GM19043 (cell line): Measurements from ENCODE around the gene POLR3GL.

Source experiments
- ATAC-seq: cut with Tn5 transposase; IDR thresholded peaks from one replicate; pipeline ENCODE4 v1.9.1; 2021; ENCODE audit warnings: low read depth; ENCODE audit not compliant: unreplicated experiment

The POLR3GL gene

DNA sequence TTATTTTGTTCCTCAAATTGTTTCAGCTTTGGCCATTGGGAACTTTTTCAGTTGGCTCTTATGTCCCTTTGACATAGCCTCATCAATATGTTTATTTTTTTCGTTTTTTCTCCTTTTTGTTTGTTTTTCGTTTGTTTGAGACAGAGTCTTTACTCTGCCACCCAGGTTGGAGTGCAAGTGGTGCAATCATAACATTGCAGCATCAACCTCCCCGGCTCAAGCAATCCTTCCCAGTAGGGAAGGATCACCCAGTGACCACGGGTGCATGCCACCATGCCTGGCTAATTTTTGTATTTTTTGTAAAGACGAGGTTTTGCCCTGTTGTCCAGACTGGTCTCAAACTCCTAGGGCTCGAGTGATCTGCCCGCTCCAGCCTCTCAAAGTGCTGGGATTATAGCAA lies 8.1 kb downstream of the POLR3GL start:
- ATAC-seq = no peak

DNA sequence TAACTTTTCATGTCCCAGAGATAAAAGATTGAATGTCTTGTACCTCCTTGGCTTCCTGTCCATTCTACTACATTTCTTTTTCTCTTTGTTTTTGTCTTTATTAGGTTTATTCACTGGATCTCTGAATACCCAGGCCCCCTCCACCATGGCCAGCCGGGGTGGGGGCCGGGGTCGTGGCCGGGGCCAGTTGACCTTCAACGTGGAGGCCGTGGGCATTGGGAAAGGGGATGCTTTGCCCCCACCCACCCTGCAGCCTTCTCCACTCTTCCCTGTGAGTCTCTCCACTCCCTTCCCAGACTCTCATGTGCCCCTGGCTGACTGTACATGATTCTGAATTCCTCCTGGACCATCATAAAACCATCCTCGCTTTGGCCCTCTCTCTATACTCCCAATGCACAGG lies 10.2 kb downstream of the POLR3GL start:
- ATAC-seq = no peak

- ATAC-seq = no peak
Observed at GRCh38 chr1:145975216-145975615, 10.7 kb downstream of the POLR3GL start.

DNA sequence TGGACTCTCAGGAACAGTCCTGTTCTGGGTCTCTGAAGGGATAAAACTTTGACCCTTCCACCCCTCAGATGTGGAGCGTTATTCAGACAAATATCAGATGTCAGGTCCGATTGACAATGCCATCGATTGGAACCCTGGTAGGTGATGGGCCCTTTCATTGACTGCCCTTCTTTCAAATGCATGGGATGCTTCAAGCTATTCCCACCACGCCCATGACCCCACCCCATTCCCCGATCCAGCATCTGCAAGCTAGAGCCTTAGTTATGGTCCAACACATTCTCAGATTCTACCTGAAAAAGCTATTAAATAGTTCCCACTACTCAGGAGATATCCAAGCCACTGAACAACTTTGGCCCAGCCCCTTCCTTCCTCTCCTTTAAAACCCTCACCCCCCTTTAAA lies 12.5 kb downstream of the POLR3GL start:
- no peak for ATAC-seq

- ATAC-seq = no peak
Observed at GRCh38 chr1:145977486-145978470, 13.3 kb downstream of the POLR3GL start.

GRCh38 chr1:145978471-145978853 lies 14.0 kb downstream of the POLR3GL start:
- no peak for ATAC-seq

- peak; percentile 93 for ATAC-seq
Observed at GRCh38 chr1:145978854-145979745, 14.6 kb downstream of the POLR3GL start.

DNA sequence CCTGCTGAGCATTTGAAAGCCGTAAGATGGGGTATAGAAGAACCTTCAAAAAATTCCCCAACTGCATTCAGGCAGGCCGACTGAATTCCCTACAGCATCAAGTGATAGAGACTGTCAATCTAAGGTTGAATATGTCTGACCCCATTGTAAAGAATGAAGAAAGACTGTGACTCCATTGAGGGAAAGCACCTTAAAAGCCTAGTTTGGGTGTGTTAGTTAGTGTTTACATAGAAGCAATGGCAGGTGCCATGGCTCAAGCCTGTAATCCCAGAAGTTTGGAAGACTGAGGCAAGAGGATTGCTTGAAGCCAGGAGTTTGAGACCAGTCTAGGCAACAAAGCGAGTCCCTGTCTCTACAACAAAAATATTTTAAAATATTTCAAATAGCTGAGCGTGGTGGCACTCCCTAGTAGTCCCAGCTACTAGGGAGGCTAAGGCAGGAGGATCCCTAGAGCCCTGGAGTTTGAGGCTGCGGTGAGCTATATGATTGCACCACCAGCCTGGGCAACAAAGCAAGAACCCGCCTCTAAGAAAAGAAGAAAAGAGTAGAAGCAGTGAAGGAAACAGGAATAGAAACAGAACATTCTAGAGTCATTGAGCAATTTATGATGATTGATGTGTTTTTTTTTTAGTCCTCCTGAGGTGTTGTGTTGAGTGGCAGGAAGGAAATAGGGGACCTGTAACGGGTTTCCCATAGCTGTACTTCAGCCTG lies 15.4 kb downstream of the POLR3GL start:
- ATAC-seq = peak; percentile 3

GRCh38 chr1:145980457-145980994 lies 16.0 kb downstream of the POLR3GL start:
- ATAC-seq = no peak

DNA sequence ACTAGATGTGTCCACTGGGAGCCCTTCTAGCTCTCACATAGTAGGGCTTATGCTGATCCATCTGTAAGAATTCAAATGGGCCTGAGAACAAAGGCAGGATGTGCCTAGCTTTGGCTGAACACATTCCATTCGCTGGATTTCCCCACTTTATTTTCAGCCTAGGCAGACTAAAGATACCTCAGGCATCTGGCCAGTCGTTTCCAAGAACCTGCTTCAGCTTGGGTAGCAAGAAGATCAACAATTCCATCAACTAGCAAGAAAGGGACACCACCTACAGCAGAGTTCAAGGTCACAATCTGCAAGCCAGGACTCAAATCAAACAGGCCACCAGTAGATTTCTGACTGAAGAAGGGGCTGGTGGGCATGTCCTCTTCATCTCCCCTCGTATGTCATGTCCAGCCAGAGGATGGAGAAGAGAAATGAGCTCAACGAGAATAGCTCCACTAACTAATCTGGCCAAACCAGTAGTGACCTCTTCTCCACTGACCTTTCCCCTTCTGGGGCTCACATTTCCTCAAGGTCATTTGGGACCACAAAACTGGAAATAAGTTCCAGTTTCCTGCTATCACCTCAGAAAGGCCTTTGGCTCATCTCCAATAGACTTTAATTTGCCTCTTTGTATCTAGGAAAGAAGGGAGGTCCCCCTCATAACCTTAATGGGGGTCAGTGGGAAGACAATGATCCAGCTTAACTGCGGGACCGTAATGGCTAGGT lies 17.7 kb downstream of the POLR3GL start:
- no peak for ATAC-seq

GRCh38 chr1:145983206-145983675 lies 18.8 kb downstream of the POLR3GL start:
- ATAC-seq = no peak

DNA sequence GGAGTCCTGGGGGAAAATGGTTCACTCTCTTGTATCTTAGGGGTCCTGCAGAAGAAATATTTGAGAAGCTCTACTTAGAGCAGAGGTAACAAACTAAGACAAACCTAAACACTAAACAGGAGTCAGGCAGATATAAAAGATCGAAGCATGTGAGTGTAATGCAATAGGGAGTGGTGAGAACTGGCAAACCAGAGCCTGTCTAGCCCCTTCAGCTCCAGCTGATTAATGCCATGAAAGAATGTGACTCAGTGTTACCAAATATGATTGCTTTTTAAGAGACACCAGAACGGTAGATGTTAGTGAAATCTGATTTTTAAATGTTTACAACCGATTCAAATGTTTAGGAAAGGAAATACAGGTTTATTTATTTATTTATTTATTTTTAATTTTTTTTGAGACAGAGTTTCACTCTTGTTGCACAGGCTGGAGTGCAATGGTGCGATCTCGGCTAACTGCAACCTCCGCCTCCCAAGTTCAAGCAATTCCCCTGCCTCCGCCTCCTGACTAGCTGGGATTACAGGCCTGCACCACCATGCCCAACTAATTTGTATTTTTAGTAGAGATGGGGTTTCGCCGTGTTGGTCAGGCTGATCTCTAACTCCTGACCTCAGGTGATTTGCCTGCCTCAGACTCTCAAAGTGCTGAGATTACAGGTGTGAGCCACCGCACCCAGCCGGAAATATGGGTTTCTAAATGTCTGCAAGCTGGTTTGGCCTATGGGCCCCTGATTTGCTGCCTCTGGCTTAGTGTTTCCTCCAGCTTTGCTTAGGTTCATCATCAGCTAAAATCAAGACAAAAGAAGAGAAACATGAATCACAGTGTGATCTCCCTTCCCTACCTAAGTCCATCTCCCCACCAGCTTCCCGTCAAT lies 19.7 kb downstream of the POLR3GL start:
- ATAC-seq = no peak

DNA sequence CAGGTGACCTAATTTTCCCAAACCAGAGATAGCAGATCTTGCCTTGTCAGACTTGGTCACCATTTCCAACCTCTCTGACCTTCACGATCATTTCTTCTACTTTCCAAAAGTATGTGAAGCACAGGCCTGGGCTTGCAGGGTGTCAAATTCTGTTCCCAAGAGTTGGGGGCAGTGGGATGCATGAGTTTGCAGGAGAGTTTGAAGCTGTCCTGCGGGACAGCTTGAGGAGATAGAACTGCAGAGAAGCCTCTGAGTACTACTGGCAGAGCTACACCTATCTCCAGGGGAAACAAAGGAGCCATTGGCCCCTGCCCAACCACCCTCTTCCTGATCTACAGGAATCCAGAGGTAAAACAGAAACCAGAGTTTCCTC lies 20.6 kb downstream of the POLR3GL start:
- no peak for ATAC-seq

DNA sequence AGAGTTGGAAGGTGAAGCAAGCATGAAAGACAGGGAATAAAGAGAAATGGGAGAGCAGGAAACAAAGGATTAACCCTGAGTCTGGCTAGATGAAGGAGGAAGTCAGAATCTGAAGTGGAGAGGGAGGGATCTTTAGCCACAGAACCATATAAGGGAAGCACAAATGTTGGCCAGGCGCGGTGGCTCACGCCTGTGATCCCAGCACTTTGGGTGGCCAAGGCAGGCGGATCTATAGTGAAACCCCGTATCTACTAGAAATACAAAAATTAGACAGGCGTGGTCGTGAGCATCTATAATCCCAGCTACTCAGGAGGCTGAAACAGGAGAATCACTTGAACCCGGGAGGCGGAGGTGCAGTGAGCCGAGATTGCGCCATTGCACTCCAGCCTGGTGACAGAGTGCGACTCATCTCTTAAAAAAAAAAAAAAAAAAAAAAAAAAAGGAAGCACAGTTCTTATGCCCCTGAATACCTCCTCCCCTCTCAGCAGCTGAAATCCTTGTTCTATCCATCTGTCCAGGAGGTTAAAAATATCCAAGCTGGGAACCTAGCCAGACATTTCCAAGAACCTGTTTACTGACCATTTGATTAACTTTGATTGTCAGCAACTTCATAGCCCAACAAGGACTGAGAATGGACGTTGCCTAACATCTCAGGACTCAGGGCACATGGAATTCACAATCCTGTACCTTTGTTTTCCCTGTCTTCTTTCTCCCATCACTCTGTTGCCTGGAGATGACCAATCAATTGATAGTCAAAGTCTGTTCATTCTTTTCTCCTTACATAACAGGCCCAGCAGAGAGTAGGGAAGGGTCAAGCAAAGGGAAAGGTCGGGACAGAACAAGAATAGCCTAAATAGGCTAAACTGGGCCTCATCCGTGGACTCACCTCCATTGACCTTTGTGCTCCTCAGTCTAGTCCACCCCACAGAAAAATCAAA lies 21.3 kb downstream of the POLR3GL start:
- ATAC-seq = no peak

DNA sequence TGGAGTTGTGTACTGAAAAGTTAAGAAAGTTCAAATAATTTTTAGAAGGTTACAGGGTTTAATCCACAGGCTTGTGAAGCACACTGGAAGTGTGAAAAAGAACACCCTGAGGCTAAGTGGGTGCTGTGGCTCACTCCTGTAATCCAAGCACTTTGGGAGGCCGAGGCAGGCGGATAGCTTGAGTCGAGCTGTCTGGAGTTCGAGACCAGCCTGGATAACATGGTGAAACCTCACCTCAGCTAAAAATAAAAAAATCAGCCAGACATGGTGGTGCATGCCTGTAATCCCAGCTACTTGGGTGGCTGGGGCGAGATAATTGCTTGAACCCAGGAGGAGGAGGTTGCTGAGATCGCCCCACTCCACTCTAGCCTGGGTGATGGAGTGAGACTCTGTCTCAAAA lies 22.1 kb downstream of the POLR3GL start:
- ATAC-seq = no peak

GRCh38 chr1:145987926-145988325 lies 23.4 kb downstream of the POLR3GL start:
- ATAC-seq = no peak

- no peak for ATAC-seq
Observed at GRCh38 chr1:145988773-145989172, 24.3 kb downstream of the POLR3GL start.
